ENCODE measurements around the gene DBNL. TPM values are rescaled to one million over a fixed set of nuclear protein-coding genes. Genes with fewer than 3 reads are reported as not detected.
A peak's percentile ranks its signal among the peaks of the same experiment; 100 is the strongest.

Gene DBNL
- total and polyA plus RNA-seq, 2 of the 13 experiments (the other 11 are each of a cell fraction or from before 2014, with no cell fraction given) = 20.8 to 35.1 TPM

DNA sequence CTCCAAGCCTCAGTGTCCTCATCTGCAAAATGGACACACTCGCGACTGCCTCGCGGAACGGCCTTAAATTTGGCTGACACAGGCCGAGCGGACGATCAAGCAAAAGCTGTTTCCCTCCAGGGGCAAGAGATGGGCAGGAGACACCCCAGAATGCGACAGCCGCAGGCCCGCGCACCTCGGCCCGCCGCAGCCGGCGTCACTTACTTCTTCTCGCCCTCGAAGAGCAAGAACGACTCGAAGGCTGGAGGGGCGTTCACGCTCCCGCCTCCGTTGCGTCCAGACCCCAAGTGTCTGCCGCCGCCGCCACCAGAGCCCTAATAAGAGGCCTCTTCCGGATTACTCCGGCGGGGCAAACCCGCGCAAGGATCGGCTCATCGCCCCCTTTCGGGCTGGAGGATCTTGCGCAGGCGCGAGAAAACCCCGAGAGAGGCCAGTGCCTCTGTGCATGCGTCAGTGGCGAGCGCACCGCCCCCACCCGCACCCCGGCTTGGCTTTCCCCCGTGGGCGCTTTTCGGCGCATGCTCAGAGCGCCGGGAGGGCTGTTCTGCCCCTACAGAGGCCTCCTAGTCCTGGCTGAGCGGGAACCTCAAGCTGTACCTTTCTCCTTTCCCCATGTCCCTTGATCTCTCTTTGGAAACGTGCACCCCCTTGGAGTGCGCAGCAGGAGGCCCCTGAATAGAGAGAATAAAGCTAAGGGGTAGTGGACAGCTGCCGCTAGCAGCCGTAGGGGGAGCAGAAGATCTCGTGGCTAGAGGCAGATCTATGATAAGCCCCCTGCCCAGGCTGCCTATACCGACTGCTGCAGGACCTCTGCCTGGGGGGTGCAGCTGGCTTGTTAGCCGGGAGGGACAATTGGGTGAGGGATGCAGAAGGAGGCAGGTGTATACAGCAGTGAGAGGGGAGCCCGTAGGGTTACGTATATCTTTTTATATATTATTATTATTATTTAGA, 25.4 kb upstream of the DBNL start (continued):
- peak; percentile 48; the same call in 1 of the 2 replicates for TF ChIP-seq ZBED4 (CRISPR knock-in tag; IDR thresholded peaks at IDR 0.05; ENCODE audit: borderline replicate concordance)
- TF ChIP-seq MNT (IDR thresholded peaks at IDR 0.05) = peak; percentile 35; the same call in 1 of the 2 replicates
- peak; percentile 63; the same call in 1 of the 2 replicates for TF ChIP-seq ZNF224 (CRISPR knock-in tag; IDR thresholded peaks at IDR 0.05)
- TF ChIP-seq ZNF407 (CRISPR knock-in tag; IDR thresholded peaks at IDR 0.05; ENCODE audit: not compliant biosample characterization) = peak; percentile 72
- TF ChIP-seq ZNF776 (CRISPR knock-in tag; IDR thresholded peaks at IDR 0.05) = 0 out of 2 replicates have a peak, but pooled peaks have one; percentile 27
- TF ChIP-seq ASH2L (IDR thresholded peaks at IDR 0.05; ENCODE audit: insufficient read length, low read depth, low read length) = peak; percentile 61
